NCI-H1092 treated with DMSO at 0.1 percent for 48 hours (cell line): ENCODE results near the gene ANKRD13B.

ENCODE experiments used
- DNase-seq: peaks from one replicate; lab custom pipeline; 2025; lab: John Stamatoyannopoulos, UW

ANKRD13B gene

DNA sequence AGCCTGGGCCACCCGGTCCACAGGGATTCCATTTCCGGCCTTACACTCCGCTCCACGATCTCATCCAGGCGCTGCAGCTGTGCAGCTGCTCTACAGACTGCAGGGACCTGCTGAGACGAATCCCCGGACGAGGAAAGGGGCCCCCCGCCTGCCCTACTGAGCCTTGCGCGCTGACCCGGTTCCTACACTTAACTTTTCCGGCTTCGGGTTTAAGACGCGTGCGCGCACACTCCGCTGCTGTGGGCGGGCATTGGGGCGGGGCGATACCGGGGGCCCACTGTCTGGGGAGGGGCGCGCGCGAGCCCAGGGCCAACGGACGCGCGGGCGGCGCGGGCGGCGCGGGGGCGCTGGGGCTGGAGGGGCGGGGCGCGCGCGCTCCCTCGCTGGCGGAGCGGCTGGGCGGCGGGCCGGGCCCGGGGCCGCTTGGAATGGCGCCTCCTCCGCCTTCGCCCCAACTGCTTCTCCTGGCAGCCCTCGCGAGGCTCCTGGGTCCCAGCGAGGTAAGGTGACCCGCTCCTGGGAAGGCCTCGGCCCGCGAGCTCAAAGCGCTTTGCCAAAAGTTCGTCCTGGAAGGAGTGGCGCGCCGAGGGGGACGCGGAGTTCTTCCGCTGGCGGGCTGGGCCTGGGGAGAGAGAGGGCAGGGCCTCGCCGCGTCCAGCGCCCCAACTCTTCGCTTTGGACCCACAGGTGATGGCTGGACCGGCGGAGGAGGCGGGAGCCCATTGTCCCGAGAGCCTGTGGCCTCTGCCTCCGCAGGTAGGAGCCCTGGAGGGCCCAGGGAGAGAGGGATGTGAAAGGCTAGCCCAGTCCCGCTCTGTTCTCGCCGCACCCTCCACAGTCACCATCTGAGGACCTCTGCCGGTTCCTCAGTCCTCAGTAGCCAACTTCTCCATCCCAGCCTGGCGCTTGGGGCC, 24.3 kb upstream of the ANKRD13B start, which contains the start of gene TP53I13:
TSS of gene TP53I13 (plus strand) at position 371 of the 914 bp plus-strand sequence. CDS start at position 429, 58 bp downstream.
- DNase-seq: peak; percentile 53

DNA sequence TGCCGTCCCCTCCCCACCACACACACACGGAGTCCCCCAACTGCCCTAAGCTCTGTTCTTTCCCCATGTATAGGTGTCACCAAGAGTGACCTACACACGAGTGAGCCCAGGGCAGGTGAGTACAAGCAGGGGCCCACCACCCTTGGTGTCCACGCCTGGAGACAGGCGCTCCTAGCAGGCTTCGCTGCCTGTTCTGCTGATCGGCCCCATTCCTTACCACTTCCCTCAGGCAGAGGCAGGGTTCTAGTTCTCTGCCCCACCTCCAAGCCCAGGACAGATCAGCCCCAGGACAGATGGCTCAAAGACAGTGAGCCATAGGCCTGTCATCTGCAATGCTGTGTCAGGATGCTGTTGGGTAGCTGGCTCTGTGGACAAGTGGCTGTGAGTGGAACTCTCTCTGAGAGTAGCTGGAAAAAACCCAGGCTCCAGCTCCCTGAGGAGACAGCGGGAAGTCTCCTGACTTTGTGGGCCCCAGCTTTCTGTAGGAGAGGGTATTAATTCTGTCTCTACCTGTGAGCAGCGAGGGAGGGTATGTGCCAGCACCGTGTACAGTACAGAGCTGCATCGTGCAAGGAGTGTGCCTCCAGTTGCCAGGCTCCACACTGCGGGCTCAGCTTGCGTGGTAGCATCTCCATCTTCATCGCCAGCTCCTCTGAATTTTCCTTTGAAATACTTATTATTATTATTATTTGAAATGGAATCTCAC, 23.5 kb upstream of the ANKRD13B start:
- no peak for DNase-seq

DNA sequence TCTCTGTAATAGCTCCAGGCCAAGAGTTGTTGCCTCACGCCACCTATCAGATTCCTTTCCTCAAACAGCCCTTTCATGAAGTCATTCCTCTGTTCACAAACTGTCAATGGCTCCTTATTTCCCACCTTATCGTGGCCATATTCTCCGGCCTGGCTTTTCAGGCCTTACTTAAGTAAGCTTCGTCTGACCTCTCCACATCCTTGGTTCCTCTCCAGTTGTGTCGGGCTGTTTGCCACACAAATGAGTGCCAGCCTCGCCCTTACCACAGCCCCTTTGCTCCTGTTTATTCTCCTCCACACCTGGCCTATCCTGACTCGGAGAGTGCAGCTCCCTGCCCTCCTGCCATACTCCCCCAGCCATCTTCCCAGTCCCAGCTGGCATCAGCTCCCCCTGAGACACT, 22.4 kb upstream of the ANKRD13B start:
- DNase-seq: no peak

DNA sequence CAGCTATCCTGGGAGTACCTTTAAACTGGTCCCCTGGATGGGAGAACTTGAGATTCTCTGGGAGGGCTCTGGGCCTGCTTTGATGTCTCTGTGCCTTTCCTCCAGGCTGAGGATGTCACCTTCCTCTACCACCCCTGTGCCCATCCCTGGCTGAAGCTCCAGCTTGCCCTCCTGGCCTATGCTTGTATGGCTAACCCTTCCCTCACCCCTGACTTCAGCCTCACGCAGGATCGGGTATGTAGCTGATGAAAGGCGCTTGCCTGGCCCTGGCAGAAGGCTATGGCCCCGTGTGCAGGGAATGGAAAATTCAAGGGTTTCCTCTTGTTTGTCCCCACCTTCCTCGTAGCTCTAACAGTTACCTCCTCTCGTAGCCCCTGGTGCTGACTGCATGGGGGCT, 21.4 kb upstream of the ANKRD13B start:
- no peak for DNase-seq

DNA sequence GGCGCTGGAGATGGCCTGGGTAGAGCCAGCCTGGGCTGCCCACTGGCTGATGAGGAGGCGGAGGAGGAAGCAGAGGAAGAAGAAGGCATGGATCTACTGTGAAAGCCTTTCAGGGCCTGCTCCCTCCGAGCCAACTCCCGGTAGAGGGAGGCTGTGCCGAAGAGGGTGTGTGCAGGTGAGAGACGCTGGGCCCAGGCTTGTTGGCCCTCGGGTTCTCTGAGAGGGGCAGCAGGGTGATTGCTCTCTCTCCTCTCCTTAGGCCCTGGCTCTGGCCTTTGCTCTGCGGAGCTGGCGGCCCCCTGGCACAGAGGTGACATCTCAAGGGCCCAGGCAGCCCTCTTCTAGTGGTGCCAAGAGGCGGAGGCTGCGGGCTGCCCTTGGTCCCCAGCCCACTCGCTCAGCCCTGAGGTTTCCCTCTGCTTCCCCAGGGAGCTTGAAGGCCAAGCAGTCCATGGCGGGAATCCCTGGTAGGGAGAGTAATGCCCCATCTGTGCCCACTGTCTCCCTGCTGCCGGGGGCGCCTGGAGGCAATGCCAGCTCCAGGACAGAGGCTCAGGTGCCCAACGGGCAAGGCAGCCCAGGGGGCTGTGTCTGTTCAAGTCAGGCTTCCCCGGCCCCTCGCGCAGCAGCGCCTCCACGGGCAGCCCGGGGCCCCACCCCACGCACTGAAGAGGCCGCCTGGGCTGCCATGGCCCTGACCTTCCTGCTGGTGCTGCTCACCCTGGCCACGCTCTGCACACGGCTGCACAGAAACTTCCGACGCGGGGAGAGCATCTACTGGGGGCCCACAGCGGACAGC, 20.9 kb upstream of the ANKRD13B start:
- DNase-seq: no peak

DNA sequence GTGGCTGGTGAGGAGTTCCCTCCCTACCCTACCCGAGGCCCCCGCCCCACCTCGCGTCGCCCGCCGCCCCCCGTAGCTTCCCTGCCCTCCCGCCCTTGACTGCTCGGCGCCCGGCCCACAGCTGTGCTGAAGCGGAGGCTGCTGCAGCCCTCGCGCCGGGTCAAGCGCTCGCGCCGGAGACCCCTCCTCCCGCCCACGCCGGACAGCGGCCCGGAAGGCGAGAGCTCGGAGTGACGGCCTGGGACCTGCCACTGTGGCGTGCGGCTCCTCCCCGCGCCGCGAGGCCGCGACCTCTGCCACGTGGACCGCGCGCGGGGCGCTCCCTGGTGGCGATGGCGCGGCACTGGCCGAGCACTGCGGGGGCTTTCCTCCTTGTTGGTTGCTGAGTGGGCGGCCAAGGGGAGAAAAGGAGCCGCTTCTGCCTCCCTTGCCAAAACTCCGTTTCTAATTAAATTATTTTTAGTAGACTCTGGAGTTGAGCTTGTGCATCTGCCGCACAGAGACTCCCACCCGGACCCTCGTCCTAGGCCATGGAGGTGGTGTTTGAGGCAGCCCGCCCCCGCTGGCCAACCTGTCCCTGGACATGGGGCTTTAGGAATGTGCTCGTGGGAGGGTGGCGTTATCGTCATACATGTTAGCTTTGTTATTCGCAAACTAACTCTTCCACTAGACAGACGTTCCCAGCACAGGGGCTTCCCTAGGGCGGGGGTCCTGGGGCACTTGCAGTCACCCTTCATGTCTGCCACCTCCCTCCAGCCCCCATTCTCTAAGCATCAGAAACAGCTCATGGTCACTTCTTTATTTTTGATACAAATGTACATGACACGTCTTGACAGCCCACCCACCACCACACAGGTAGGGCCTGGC, 20.0 kb upstream of the ANKRD13B start:
- DNase-seq: no peak

DNA sequence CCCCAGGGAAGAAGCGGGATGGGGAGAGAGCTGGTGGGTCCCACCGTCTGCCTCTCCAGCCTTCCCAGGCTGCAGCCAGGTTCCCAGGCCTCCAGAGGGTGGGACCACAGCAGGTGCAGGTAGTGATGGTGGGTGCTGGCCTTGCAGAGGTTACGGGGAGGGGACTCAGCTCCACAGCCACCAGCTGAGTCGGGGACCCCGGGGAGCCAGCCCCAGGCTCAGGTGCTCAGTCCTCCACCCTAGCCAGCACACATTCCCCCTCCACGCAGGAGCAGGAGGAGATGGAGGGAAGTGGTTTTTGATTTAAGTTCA, 19.4 kb upstream of the ANKRD13B start:
- no peak for DNase-seq

DNA sequence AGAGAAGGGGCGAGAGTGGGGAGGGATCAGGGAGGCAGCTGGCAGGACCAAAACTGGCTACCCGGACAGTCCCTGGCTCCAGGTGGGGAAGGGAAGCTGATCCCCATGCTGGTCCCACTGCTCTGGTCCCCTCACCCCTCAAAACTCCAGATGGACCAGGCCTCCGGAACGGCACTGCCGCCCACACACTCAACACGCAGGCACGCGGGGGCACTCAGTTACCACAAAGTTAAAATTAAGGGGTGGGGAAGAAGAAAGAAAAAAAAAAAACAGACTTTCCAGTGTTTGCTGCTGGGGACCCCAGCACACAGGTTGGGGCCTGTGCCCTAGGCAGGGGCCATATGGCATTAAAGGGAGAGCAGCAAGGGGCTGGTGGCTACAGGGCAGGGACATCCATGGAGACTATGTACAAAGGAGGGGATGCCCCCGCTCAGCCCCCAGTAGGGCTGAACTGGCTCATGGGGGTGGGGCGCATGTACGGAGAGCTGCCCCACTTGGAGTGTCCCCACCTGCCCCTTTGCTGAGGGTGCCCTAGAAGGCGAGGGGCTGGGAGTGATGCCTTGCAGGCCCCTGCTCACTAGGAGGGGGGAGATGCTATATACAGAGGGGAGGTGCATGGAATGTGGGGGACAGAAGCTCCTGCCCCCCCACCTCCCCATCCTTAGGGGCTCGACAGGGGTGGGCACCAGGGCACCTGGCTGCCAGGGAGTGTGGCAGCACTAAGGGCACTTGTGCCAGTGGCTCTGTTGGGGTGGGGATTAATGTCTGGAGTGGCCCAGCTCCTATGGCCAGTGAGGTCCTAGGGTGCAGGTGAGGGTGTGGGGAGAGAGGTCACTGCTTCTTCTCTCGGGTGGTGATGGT, 18.8 kb upstream of the ANKRD13B start:
- no peak for DNase-seq

DNA sequence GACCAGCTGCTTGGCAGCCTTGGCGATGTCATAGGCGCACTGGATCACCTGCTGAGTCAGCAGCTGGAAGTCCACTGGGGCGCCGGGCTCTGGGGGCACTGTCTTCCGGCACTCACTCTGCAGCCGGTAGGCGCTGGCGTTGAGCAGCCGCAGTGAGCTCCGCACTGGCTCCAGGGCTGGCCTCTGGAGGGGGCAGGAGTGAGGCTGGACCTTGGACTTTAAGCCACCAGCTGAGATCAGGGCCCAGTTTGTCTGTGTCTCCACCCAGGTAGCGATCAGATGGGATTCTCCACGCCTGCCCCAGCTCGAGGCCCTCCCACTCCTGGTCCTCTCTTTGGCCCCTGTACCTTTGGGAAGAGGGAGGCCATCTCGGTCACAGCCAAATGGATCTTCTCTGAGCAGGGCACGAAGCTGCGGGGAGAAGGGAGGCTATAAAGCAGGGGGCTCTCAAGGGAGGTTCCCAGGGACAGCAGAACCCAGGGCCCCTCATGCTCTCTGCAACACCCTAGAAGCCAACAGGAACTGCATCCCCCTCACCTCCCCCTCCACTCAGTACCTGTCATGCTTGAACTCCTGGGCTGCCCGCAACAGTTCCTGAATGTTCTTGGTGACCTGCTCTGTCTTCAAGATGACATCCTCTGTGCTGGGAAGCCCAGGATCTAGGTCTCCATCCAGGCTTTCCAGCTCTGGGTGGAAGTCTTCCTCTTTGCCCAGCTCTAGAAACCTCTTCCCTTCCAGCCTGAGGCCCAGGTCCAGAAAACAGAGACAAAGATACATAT, 18.0 kb upstream of the ANKRD13B start:
- DNase-seq: no peak

DNA sequence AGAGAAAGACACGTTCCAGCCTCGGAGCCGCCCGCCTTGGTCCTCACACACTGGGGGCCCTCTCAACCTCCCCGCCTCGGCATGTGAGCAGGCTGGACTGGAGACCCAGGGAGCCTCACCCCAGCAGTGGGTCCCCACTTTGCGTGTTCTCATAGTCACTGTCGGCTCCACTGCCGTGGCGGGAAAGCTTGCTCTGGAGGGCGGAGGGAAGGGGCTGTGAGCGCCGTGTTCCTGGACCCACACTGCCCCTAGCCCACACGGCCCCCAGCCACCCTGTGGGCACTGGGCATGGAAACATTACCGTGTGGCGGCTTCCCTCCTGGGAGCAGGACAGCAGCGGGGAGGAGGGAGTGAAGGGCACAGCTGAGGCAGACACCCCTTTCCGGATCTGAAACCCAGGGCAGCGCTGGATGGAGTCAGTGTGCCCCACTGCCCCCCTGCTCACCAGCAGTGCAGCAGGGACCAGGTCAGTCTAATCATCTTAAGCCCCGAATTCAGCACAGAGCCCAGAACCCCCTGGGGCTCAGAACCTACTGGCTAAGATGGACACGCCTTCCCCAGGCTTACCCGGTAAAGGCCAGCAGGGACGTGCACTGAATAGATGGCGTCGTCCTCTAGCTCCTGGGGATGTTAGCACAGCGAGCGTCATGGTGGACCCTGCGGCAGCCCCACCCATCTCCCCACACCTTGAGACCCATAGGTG, 17.3 kb upstream of the ANKRD13B start:
- DNase-seq: no peak

DNA sequence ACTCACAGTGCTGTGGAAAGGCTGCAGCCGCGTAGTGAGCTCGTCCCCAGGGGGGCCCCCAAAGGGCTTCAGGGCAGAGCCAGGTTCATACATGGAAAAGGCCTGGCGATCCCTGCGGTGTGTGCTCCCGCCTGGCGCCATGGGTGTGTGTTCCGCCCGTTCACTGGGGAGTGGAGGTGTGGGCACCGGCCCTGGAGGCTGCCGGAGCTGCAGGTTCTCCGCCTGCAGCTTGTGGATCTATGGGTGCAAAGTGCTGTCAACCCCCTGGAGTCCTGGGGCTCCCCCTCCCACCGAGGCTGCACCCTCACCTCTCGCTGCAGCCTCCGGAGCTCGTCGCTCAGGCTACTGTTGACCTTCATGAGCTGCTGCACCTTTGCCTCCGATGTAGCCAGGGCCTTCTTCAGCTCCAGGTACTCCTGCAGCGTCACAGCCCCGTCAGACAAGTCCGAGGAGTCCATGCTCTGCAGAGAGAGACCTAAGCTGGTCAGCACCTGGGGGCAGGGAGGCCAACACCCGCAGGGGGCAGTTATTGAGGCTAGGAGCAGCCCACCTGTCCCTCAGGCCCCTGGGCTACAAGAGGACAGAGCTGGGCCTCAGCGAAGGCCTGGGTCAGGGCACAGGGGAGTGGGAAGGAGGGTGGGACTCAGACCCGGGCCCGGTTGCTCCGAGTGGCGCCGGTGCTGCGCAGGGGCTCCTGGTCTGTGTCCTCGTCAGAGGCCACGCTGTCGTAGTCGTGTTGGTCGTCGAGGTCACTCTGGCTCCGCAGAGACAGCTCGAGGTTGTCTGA, 16.5 kb upstream of the ANKRD13B start:
- DNase-seq: no peak

DNA sequence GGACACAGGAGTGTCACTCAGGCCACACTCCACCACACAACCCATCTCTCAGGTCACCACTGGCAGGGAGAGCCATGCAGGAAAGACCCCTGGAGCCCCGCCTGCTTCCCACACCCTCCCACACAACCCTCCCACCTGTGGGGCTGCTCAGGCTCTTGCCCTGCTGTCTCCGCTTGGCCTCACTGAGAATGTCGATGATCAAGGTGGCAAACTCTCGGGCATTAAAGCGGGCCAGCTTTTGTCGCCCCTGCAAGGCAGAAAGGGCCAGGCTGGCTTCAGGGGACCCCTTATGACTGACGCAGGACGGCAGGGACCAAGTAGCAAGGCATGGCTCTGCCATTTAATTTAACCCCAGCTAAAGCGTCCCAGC, 15.9 kb upstream of the ANKRD13B start:
- no peak for DNase-seq

DNA sequence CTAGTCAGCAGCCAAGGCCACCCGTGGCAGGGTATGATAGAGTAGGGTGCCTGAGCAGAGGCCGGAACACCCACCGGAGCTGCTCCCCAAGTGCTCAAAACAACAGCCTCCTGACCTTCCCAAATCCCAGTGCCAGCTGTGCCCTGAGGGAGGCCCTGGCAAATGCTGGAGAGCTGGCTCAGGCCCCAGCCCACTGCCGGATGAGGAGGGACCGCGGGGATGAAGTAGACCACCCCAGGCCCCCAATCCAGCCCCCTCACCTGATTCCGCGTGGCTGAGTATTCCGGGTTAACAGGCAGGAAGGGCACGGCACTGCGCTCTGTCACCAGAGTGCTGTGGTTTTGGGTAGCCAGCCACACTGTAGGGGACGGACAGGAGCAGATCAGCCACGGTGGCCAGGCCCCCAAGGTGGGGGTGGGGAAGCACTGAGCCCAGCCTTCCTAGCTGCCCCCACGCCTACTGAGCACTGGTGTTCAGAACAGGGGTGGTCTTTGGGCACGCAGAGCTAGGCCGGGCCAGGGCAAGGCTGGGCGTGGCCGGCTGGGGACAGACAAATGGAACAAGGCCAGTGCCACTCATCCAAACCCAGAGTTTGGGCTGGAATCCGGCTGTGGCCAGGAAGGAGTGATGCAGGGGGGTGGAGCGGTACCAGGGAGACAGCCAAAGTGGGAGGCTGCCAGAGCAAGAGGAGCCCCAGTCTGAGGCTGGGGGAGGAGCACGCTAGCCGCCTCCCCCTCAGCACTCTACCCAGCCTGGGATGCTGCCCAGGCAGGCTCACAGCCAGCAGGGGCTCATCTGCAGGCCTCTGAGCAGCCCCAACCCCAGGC, 15.3 kb upstream of the ANKRD13B start:
- DNase-seq: no peak

DNA sequence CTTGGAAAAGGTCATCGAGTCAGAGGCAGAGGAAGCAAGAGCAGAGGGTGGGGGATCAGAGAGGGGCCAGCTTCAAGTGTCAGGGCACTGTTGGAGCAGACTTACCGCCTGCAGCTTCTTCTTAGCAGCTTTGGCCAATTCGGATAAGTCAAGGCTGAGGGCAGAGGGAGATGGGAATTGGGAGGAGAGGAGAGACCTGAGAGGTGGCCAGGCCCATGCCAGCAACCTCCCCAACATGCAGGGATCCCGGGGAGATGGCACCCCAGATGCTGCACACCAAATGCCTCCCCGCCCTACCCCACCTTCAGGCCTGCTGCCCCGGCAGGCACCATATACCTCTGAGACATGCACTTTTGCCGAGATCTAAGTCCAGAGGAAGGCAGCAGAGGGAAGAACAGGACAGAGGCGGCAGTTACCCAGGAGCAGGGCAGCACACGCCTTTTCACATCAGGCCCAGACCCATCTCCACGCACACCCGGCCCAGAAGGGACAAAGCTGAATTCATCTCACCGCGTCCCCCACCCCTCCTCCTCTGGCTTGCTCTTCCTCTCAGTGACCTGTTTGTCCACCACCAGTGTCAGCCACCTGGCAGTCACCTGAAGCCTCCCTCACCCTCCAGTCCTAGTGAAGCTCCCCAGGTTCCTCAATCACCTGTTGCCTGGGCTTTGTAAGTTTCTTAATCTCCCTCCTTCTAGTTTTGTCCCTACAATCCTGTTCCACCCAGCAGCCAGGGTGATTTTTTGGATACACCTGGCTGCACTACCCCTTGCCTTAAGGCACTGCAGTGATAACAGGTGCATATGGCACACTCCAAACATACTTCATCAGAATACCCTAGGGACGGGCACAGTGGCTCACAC, 14.1 kb upstream of the ANKRD13B start:
- DNase-seq: no peak

DNA sequence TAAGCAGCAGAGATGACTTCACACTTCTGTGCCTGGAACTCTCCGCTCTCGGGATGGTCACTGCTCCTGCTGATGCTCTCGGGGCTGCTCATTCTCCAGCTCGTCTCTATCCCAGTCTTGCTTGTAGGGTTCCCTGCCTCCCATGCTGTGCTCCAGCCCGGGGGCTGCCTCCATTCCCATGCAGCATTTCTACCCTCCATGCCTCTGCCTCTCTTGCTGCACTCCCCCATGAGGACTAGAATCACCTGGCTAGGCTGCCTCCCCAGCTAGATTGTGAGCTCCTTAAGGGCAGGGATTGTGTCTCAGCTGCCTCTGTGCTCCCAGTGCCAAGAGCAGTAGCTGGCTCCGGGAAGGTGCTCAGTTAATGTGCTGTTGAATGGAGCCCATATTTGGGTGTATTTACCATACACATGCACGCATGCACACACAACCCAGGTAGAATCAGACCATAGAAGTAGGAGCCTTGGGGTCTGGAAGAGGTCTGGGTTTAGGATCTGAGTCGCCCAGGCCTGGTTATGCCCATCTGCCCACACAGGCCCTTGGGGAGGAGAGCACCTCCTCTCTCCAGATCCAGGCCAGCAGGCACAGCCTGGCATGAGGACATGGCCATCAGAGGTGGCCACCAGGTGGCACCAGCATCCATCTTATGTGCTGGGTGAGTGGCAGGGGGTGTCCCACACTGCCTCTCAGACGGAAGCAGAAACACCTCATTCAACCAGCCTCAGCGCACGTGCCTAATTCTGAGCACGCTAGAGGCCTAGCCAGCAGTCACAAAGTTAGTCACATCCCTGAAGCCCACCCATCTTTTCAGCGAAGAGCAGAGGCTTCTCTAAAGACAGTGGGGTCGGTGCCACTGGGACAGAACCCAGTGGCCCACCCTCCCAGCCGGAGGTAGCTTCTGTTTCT, 12.8 kb upstream of the ANKRD13B start:
- peak; percentile 59 for DNase-seq
